Activated CD4-positive, alpha-beta T cell treated with anti-CD3 and anti-CD28 coated beads for 36 hours (primary cell): ENCODE data around the gene MAP3K2. TPM values are rescaled to one million over a fixed set of nuclear protein-coding genes. Genes with fewer than 3 reads are reported as not detected.

Experiments used
- ATAC-seq: fragments of 200-7000 bp; cut with Tn5 transposase; one replicate; pipeline ENCODE4 v1.10.0; 2021; ENCODE audit warnings: mild to moderate bottlenecking, moderate library complexity
- CTCF ChIA-PET: fragments of 350-600 bp; sonication (Branson Sonifier 250); formaldehyde crosslinking; loops from one replicate; lab custom pipeline; 2021; ENCODE audit warnings: antibody characterized with exemption; lab: Charles Lee
- POLR2A ChIA-PET: fragments of 350-600 bp; sonication (Branson Sonifier 250); formaldehyde crosslinking; loops from one replicate; lab custom pipeline; 2021; ENCODE audit warnings: antibody characterized with exemption, inconsistent platforms; lab: Charles Lee
- DNase-seq: peaks from one replicate; pipeline ENCODE4 v3.0.0-alpha.2; 2020
- H3K27ac Mint-ChIP-seq: one replicate; pipeline ENCODE4 v1.8.0; 2021; ENCODE audit warnings: mixed read lengths
- H3K27me3 Mint-ChIP-seq: one replicate; pipeline ENCODE4 v1.8.0; 2021; ENCODE audit warnings: mixed read lengths
- H3K36me3 Mint-ChIP-seq: one replicate; pipeline ENCODE4 v1.8.0; 2021; ENCODE audit warnings: low read depth, mixed read lengths
- H3K4me1 Mint-ChIP-seq: one replicate; pipeline ENCODE4 v1.8.0; 2021; ENCODE audit warnings: mixed read lengths
- H3K4me3 Mint-ChIP-seq: one replicate; pipeline ENCODE4 v1.8.0; 2021; ENCODE audit warnings: mild to moderate bottlenecking, moderate library complexity, mixed read lengths
- H3K9me3 Mint-ChIP-seq: one replicate; pipeline ENCODE4 v1.8.0; 2021; ENCODE audit warnings: low read depth, mixed read lengths
- intact Hi-C, 2 experiments: fragments of 100-400 bp; cut with DNase I in 1 of 2; cut with micrococcal nuclease in 1 of 2; formaldehyde crosslinking; loops; one replicate each; pipeline versions ENCODE4 v1.14.2 to v1.15.1; 2022 to 2024; cut with DNase I, micrococcal nuclease
- total RNA-seq, 2 experiments: library from RNA; stranded (reverse); gene quantifications; one replicate each; pipeline ENCODE4 v1.2.3, GENCODE V29; 2021

Gene MAP3K2
- total RNA-seq, 2 experiments from 2014 or later, result 35.2 to 35.6 TPM

DNA sequence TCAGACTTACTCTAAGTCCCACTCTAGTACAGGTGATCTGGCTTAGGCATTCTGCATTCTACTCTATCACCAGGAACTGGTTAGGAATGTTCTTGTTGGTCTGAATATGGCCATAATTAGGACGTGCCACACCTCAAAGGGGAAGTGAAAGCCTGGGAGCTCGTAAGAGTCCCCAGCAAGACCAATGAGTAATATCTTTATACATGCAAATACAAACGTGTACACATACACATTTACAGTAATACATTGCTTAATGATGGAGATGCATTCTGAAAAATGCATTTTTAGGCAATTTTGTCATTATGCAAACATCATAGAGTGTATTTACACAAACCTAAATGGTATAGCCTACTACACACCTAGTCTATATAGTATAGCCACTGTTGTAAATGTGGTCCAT lies 74.4 kb downstream of the MAP3K2 start:
- CTCF ChIA-PET, result interaction anchor here (0.8 kb wide), 1 partner anchor 51 kb away, joined by 3 read pairs; no protein-coding TSS in a partner anchor
- intact Hi-C loops, result no loop called here
- peaks cover 28% of the 10 kb centered on the region for H3K36me3 Mint-ChIP-seq

GRCh38 chr2:127310980-127311379 lies 76.8 kb downstream of the MAP3K2 start:
- peaks cover 23% of the 10 kb centered on the region for H3K36me3 Mint-ChIP-seq
- DNase-seq, result no peak
- intact Hi-C loops, result no loop called here
- H3K9me3 Mint-ChIP-seq, result no peaks in the 10 kb centered on the region
- no peak for ATAC-seq
- H3K4me1 Mint-ChIP-seq, result no peaks in the 10 kb centered on the region
- no peaks in the 10 kb centered on the region for H3K27me3 Mint-ChIP-seq
- H3K4me3 Mint-ChIP-seq, result no peak overlapping the region
- POLR2A ChIA-PET, result no interaction called here
- CTCF ChIA-PET, result interaction anchor here (0.9 kb wide), 1 partner anchor 17 kb away, joined by 6 read pairs; the partner anchor contains the start of gene ERCC3
- no peak overlapping the region for H3K27ac Mint-ChIP-seq

More for the DNA sequence above, 74.4 kb downstream of the MAP3K2 start:
- Mint-ChIP-seq H3K27me3 (no peaks in the 10 kb centered on the region), H3K4me1 (no peaks in the 10 kb centered on the region), H3K27ac (no peak overlapping the region), H3K4me3 (no peak overlapping the region), H3K9me3 (no peaks in the 10 kb centered on the region)
- DNase-seq (no peak), ATAC-seq (no peak)
- POLR2A ChIA-PET, result no interaction called here

GRCh38 chr2:127309468-127309867 lies 78.3 kb downstream of the MAP3K2 start:
- ATAC-seq, result no peak
- intact Hi-C loops, result no loop called here
- peaks cover 16% of the 10 kb centered on the region for H3K36me3 Mint-ChIP-seq
- H3K27ac Mint-ChIP-seq, result no peak overlapping the region
- H3K4me3 Mint-ChIP-seq, result no peak overlapping the region
- CTCF ChIA-PET, result interaction anchor here (1.2 to 1.3 kb wide), 2 partner anchors 9 to 112 kb away, joined by 4 read pairs; no protein-coding TSS in a partner anchor
- no peaks in the 10 kb centered on the region for H3K4me1 Mint-ChIP-seq
- no peaks in the 10 kb centered on the region for H3K27me3 Mint-ChIP-seq
- no peak for DNase-seq
- no peaks in the 10 kb centered on the region for H3K9me3 Mint-ChIP-seq
- POLR2A ChIA-PET, result interaction anchor here (0.6 kb wide), 1 partner anchor 347 kb away, joined by 5 read pairs; no protein-coding TSS in a partner anchor

DNA sequence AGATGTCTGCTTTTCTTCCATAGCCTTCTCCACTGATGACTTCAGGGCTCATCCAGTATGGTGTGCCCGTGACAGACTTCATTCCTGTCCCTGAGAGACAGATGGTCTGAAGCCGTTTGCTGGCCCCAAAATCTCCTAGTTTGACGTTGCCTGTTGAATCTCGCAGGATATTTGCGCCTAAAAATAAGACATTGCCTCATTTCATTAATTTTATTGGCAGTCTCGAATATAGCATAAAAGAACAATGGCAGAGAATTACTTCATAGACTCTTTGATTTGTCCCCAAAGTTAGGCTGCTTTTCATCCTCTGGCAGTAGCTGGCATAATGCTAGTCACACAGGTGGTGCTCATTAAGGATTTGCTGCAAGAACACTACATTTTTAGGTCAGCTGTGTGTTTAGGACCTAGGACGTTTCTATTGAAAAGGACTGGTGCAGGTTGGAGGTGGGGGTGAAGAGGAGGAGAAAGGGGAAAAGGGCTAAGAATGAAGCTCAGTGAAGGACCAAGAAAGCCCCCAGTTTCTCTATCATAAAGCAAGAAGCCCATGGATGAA lies 79.1 kb downstream of the MAP3K2 start:
- H3K9me3 Mint-ChIP-seq, result no peaks in the 10 kb centered on the region
- no peaks in the 10 kb centered on the region for H3K4me1 Mint-ChIP-seq
- peaks cover 14% of the 10 kb centered on the region for H3K36me3 Mint-ChIP-seq
- no peak for ATAC-seq
- no peak for DNase-seq
- no peak overlapping the region for H3K4me3 Mint-ChIP-seq
- CTCF ChIA-PET, result interaction anchor here (0.5 to 1.3 kb wide), 3 partner anchors 8 to 172 kb away, joined by 3 to 4 read pairs (median 4); no protein-coding TSS in a partner anchor
- no peak overlapping the region for H3K27ac Mint-ChIP-seq
- intact Hi-C loops, result no loop called here
- no peaks in the 10 kb centered on the region for H3K27me3 Mint-ChIP-seq
- POLR2A ChIA-PET, result interaction anchor here (0.6 kb wide), 1 partner anchor 348 kb away, joined by 5 read pairs; no protein-coding TSS in a partner anchor

DNA sequence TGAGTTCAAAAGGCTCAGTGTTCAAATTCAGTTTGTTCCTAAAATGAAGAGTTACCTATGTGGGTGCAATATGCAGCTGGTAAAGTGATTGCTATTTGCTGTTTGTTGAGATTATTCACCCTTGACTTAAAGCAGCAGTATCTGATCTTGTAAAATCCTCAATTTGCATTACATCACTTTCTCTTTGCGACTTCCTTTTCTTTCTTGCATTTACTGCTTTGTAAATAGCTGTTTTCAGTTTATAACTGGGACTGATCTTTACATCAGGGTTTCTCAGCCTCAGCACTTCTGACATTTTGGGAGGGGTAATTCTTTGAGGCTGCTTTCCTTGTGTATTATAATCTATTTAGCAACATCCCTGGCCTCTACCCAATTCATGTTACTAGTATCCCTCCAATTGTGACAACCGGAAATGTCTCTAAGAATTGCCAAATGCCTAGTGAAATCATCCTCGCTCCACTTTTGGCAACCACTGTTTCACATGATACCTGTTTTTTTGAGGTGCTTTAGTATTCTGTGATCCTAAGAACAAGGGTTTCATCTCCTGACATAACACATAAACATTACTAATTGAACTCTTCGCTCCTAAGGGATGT lies 81.7 kb downstream of the MAP3K2 start:
- H3K36me3 Mint-ChIP-seq, result peaks cover 3% of the 10 kb centered on the region
- H3K27ac Mint-ChIP-seq, result no peak overlapping the region
- no peaks in the 10 kb centered on the region for H3K4me1 Mint-ChIP-seq

DNA sequence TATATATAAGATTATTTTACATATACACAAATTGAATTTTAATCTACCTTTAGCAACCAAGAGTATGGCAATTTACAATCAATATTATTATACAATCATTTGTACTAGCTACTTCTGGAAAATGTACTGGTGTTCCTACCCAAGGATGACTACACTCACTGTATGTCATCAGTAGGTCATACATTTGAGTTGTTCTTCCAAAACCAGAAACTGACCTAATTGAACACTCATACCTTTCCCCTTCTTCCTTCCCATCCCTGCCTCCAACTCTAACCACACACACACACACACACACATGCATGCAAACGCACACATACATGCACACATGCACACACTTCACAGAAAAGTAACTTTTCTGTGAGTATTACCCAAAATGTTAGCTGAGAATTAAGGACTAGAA lies 85.6 kb downstream of the MAP3K2 start:
- H3K27me3 Mint-ChIP-seq, result no peaks in the 10 kb centered on the region
- ChIA-PET CTCF (interaction anchor here (0.8 to 1.3 kb wide), 2 partner anchors 32 to 177 kb away, joined by 3 to 4 read pairs; no protein-coding TSS in a partner anchor), POLR2A (interaction anchor here (0.5 kb wide), 1 partner anchor 528 kb away, joined by 3 read pairs; no protein-coding TSS in a partner anchor)
- H3K27ac Mint-ChIP-seq, result peak overlapping the region; percentile 6
- intact Hi-C loops, result no loop called here
- ATAC-seq, result no peak
- no peaks in the 10 kb centered on the region for H3K9me3 Mint-ChIP-seq
- H3K4me3 Mint-ChIP-seq, result no peak overlapping the region
- DNase-seq, result no peak
- peaks cover 3% of the 10 kb centered on the region for H3K36me3 Mint-ChIP-seq
- H3K4me1 Mint-ChIP-seq, result no peaks in the 10 kb centered on the region

More for the DNA sequence above, 81.7 kb downstream of the MAP3K2 start:
- no peak overlapping the region for H3K4me3 Mint-ChIP-seq
- DNase-seq (no peak), ATAC-seq (no peak)
- H3K9me3 Mint-ChIP-seq, result no peaks in the 10 kb centered on the region
- ChIA-PET POLR2A (no interaction called here), CTCF (interaction anchor here (0.5 to 1.0 kb wide), 2 partner anchors 143 to 145 kb away, joined by 3 to 4 read pairs; no protein-coding TSS in a partner anchor)
- H3K27me3 Mint-ChIP-seq, result no peaks in the 10 kb centered on the region
- intact Hi-C loops, result no loop called here

- peaks cover 20% of the 10 kb centered on the region for H3K4me1 Mint-ChIP-seq
- ChIA-PET CTCF (interaction anchor here (0.6 to 2.5 kb wide), 9 partner anchors 10 to 322 kb away, joined by 3 to 11 read pairs (median 4); no protein-coding TSS in a partner anchor), POLR2A (interaction anchor here (0.7 to 1.3 kb wide), 3 partner anchors 117 to 564 kb away, joined by 3 read pairs; partner anchors contain the start of gene IWS1)
- ATAC-seq (peak; percentile 98), DNase-seq (peak; percentile 90)
- intact Hi-C loops, result loop anchor here in 1 of 2 experiments (1.0 to 10.0 kb wide), 7 partner anchors 94 to 801 kb away; partner anchors contain the start of genes IWS1 and UGGT1
- no peaks in the 10 kb centered on the region for H3K27me3 Mint-ChIP-seq
- peak within 1 kb of the TSS; percentile 100 for H3K27ac Mint-ChIP-seq
- peaks cover 27% of the 10 kb centered on the region for H3K36me3 Mint-ChIP-seq
- H3K4me3 Mint-ChIP-seq, result peak within 1 kb of the TSS; percentile 98
- H3K9me3 Mint-ChIP-seq, result no peaks in the 10 kb centered on the region
Observed at GRCh38 chr2:127293748-127294562, 93.8 kb downstream of the MAP3K2 start, which contains the start of gene ERCC3. TSS of gene ERCC3 (minus strand) at chr2:127294144. CDS start at chr2:127294081, 63 bp downstream.

DNA sequence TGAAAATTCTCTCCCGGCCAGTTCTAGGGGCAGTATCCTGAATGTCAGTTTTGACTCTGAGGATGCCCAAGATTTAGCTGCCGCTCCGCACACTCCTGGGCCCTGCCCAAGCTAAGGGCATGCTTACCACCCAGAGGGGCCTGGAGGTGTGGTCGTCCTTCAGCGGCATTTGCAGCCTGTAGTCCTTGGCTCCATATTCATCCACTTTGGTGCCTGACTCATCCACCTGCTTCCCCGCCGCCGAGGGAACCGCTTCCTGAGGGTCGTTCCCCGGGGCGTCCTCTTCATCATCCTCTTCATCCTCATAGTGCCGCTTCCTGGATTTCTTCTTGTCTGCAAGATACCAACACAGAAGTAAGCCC lies 94.4 kb downstream of the MAP3K2 start:
- H3K4me3 Mint-ChIP-seq, result peak overlapping the region; percentile 98
- no peaks in the 10 kb centered on the region for H3K9me3 Mint-ChIP-seq
- H3K27ac Mint-ChIP-seq, result peak overlapping the region; percentile 100
- CTCF ChIA-PET, result interaction anchor here (0.6 to 2.5 kb wide), 6 partner anchors 9 to 186 kb away, joined by 3 to 11 read pairs (median 5); no protein-coding TSS in a partner anchor
- POLR2A ChIA-PET, result interaction anchor here (0.7 to 1.3 kb wide), 2 partner anchors 117 to 233 kb away, joined by 3 read pairs; partner anchors contain the start of gene IWS1
- peaks cover 33% of the 10 kb centered on the region for H3K36me3 Mint-ChIP-seq
- ATAC-seq, result peak; percentile 9
- H3K27me3 Mint-ChIP-seq, result no peaks in the 10 kb centered on the region
- intact Hi-C loops, result loop anchor here in 1 of 2 experiments (5.0 to 10.0 kb wide), 2 partner anchors 211 to 801 kb away; partner anchors contain the start of gene UGGT1
- peaks cover 20% of the 10 kb centered on the region for H3K4me1 Mint-ChIP-seq
- peak; percentile 46 for DNase-seq

GRCh38 chr2:127288274-127288673 lies 99.5 kb downstream of the MAP3K2 start:
- POLR2A ChIA-PET, result no interaction called here

DNA sequence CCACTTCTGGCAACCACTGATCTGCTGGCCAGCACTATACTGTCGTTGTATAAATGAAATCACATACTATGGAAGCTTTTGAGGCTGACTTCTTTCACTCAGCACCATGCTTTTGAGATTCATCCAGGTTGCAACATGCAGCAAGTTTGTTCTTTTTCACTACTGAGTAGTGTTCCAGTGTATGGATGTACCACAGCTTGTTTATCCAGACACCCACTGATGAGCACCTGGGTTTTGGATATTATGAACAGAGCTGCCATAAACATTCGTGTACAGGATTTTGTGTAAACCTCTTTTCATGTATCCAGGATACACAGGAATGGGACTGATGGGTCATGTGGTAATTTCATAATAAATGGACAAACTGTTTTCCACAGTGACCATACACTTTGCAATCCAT lies 104.5 kb downstream of the MAP3K2 start:
- no peak for DNase-seq
- ChIA-PET CTCF (interaction anchor here (1.2 to 1.6 kb wide), 2 partner anchors 10 to 196 kb away, joined by 4 read pairs; no protein-coding TSS in a partner anchor), POLR2A (no interaction called here)
- intact Hi-C loops, result no loop called here
- peaks cover 20% of the 10 kb centered on the region for H3K4me1 Mint-ChIP-seq
- H3K27ac Mint-ChIP-seq, result no peak overlapping the region
- no peak overlapping the region for H3K4me3 Mint-ChIP-seq
- H3K36me3 Mint-ChIP-seq, result peaks cover 74% of the 10 kb centered on the region
- peaks cover 6% of the 10 kb centered on the region for H3K9me3 Mint-ChIP-seq
- H3K27me3 Mint-ChIP-seq, result no peaks in the 10 kb centered on the region
- ATAC-seq, result no peak

More at GRCh38 chr2:127288274-127288673, 99.5 kb downstream of the MAP3K2 start:
- CTCF ChIA-PET, result no interaction called here
- Mint-ChIP-seq H3K4me3 (no peak overlapping the region), H3K27me3 (no peaks in the 10 kb centered on the region), H3K36me3 (peaks cover 76% of the 10 kb centered on the region), H3K9me3 (peaks cover 6% of the 10 kb centered on the region), H3K4me1 (peaks cover 19% of the 10 kb centered on the region), H3K27ac (no peak overlapping the region)
- DNase-seq (no peak), ATAC-seq (no peak)
- intact Hi-C loops, result no loop called here
